Caco-2 (cell line): ENCODE measurements around the gene RCBTB1. TPM values are rescaled to one million over a fixed set of nuclear protein-coding genes. Genes with fewer than 3 reads are reported as not detected.
"Not testable (repeated sequence)": the region's sequence is repeated elsewhere in the genome, so short reads cannot be mapped to it uniquely, and the experiment has no call there.

Experiments
- BruUV-seq: library from RNA; stranded (reverse); fragments of 400-500 nt; replicated peaks from 2 replicates; lab custom pipeline; 2021; lab: Mats Ljungman, UMichigan
- CTCF ChIA-PET: fragments of 300-600 bp; sonication (Branson Sonifier 250); formaldehyde crosslinking; loops from one replicate; lab custom pipeline; 2022; ENCODE audit warnings: antibody characterized with exemption; lab: Charles Lee
- POLR2A ChIA-PET: fragments of 300-600 bp; sonication (Branson Sonifier 250); formaldehyde crosslinking; loops from one replicate; lab custom pipeline; 2022; ENCODE audit warnings: antibody characterized with exemption; lab: Charles Lee
- DNase-seq, 2 experiments: peaks; one replicate each; pipeline versions ENCODE4 v3.0.0 to v3.0.0-alpha.2; 2020 to 2022
- H3K27me3 ChIP-seq: replicated peaks from 2 replicates; pipeline ENCODE4 v1.6.0; 2011; ENCODE audit warnings: low read length; ENCODE audit not compliant: control insufficient read depth, insufficient read depth
- H3K36me3 ChIP-seq: 2 replicates; pipeline ENCODE4 v1.5.1; 2011; ENCODE audit warnings: low read length; ENCODE audit not compliant: control insufficient read depth, insufficient read depth
- H3K4me1 ChIP-seq: fragments of 250-450 bp; sonication (Bioruptor Pico); 2 replicates; pipeline ENCODE4 v1.5.1; 2020; ENCODE audit warnings: mild to moderate bottlenecking
- H3K4me3 ChIP-seq: 2 replicates; pipeline ENCODE4 v1.5.1; 2011; ENCODE audit warnings: low read depth, mild to moderate bottlenecking, control low read depth, low read length
- H3K9me3 ChIP-seq: fragments of 250-450 bp; sonication (Bioruptor Pico); 2 replicates; pipeline ENCODE4 v1.5.1; 2020; ENCODE audit warnings: mild to moderate bottlenecking, moderate library complexity
- H3K27ac Mint-ChIP-seq: one replicate; pipeline ENCODE4 v1.8.0; 2022; ENCODE audit warnings: mixed read lengths; ENCODE audit not compliant: unreplicated experiment
- H3K27me3 Mint-ChIP-seq: one replicate; pipeline ENCODE4 v1.8.0; 2022; ENCODE audit warnings: mixed read lengths; ENCODE audit not compliant: insufficient read depth, unreplicated experiment
- H3K36me3 Mint-ChIP-seq: one replicate; pipeline ENCODE4 v1.8.0; 2022; ENCODE audit warnings: mild to moderate bottlenecking, mixed read lengths; ENCODE audit not compliant: insufficient read depth, unreplicated experiment
- H3K4me1 Mint-ChIP-seq: one replicate; pipeline ENCODE4 v1.8.0; 2022; ENCODE audit warnings: low read depth, mixed read lengths; ENCODE audit not compliant: unreplicated experiment
- H3K4me3 Mint-ChIP-seq: one replicate; pipeline ENCODE4 v1.8.0; 2022; ENCODE audit warnings: mild to moderate bottlenecking, moderate library complexity, mixed read lengths; ENCODE audit not compliant: unreplicated experiment
- H3K9me3 Mint-ChIP-seq: one replicate; pipeline ENCODE4 v1.8.0; 2022; ENCODE audit warnings: mixed read lengths; ENCODE audit not compliant: unreplicated experiment
- intact Hi-C: fragments of 100-400 bp; cut with micrococcal nuclease; formaldehyde crosslinking; loops from one replicate; pipeline ENCODE4 v1.10.0; 2022; ENCODE audit not compliant: unreplicated experiment
- total RNA-seq: library from RNA; stranded (reverse); gene quantifications from 2 replicates; pipeline ENCODE4 v1.2.3, GENCODE V29; 2022
- TF ChIP-seq, protein P1 (sequence below), 2 experiments: fragments of 200-600 bp in 1 of 2; IDR thresholded peaks; 1 replicate in 1 of 2; 2 replicates in 1 of 2; pipeline versions ENCODE4 v1.5.1 to v1.8.0; 2011 to 2022; ENCODE audit warnings: antibody characterized with exemption in 1 of 2, control low read depth in 1 of 2, inconsistent platforms in 1 of 2, low read depth in 1 of 2, low read length in 1 of 2, mild to moderate bottlenecking in 1 of 2, moderate library complexity in 1 of 2; ENCODE audit not compliant: insufficient read depth in 1 of 2, severe bottlenecking in 1 of 2, unreplicated experiment in 1 of 2

RCBTB1 gene
- total RNA-seq, 1 experiment from 2014 or later = 25.7 TPM

DNA sequence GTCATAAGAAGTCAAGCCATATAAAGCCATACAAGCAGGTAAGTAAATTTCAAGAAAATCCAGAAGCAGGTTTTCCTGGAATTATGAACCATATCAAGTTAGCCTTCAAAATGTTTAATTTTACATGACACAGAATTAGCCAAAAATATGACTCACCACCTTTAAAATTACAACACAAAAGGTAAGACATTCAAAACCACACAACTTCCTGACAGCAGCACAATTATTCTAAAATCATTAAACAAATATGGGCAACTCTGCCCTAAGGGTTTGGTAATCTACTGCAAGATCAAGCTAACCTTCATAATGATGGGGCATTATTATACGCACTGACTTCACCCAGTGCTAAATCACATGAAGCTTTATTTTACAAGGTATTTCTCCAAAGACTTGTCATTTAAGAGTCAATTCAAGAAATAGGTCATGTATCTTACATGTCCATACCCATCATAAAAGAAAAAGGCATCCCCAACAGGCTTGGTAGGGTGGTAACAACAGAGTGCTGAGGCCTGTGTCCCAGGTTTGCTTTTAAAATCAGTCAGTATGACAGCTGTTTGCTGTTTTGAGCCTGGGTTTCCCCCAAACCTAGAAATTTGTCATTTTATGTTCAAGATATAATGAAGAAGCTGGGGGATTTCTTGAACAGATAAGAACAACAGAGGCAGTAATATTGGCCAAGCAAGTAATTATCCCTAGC lies 15.2 kb downstream of the RCBTB1 start:
- Histone ChIP-seq H3K4me3 (no peak overlapping the region), H3K36me3 (no peaks in the 10 kb centered on the region), H3K27me3 (no peaks in the 10 kb centered on the region), H3K9me3 (no peaks in the 10 kb centered on the region), H3K4me1 (no peaks in the 10 kb centered on the region)
- intact Hi-C loops = no loop called here
- ChIA-PET POLR2A (no interaction called here), CTCF (no interaction called here)
- H3K4me1 Mint-ChIP-seq = no peaks in the 10 kb centered on the region
- TF ChIP-seq, protein P1, sequence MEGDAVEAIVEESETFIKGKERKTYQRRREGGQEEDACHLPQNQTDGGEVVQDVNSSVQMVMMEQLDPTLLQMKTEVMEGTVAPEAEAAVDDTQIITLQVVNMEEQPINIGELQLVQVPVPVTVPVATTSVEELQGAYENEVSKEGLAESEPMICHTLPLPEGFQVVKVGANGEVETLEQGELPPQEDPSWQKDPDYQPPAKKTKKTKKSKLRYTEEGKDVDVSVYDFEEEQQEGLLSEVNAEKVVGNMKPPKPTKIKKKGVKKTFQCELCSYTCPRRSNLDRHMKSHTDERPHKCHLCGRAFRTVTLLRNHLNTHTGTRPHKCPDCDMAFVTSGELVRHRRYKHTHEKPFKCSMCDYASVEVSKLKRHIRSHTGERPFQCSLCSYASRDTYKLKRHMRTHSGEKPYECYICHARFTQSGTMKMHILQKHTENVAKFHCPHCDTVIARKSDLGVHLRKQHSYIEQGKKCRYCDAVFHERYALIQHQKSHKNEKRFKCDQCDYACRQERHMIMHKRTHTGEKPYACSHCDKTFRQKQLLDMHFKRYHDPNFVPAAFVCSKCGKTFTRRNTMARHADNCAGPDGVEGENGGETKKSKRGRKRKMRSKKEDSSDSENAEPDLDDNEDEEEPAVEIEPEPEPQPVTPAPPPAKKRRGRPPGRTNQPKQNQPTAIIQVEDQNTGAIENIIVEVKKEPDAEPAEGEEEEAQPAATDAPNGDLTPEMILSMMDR (IDR thresholded peaks at IDR 0.05; ENCODE audit: insufficient read depth in 1 of 2, low read depth in 1 of 2, low read length in 1 of 2, severe bottlenecking in 1 of 2, unreplicated experiment in 1 of 2) = no peak
- no peaks in the 10 kb centered on the region for H3K9me3 Mint-ChIP-seq
- peaks cover 22% of the 10 kb centered on the region for H3K36me3 Mint-ChIP-seq
- no peak overlapping the region for H3K4me3 Mint-ChIP-seq
- no peak overlapping the region for H3K27ac Mint-ChIP-seq
- BruUV-seq = no TSS peak
- H3K27me3 Mint-ChIP-seq = no peaks in the 10 kb centered on the region
- no peak for DNase-seq

DNA sequence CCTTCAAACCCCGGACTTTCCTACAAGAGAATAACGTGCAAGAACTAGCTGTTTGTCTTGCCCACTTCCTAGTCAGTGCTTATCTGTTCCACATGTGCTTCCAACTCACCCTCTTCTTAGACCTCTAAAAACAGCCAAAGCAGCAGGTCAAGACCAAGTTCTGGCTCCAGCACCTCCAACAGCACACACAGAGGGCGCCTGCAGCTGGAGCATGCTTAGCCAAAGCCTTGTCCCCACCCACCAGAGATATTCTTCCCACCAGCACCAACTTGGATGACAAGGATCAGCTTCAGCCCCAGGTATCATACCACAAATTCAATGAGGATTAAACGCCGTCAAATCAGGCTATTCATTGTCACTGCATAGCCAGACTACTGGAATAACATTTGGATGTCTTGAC lies 17.9 kb downstream of the RCBTB1 start:
- ChIA-PET CTCF (no interaction called here), POLR2A (no interaction called here)
- TF ChIP-seq, protein P1 (IDR thresholded peaks at IDR 0.05; ENCODE audit: insufficient read depth in 1 of 2, low read depth in 1 of 2, low read length in 1 of 2, severe bottlenecking in 1 of 2, unreplicated experiment in 1 of 2) = no peak
- H3K36me3 Mint-ChIP-seq = peaks cover 30% of the 10 kb centered on the region
- no peak overlapping the region for H3K27ac Mint-ChIP-seq
- BruUV-seq = no TSS peak
- H3K27me3 ChIP-seq = no peaks in the 10 kb centered on the region
- no peak overlapping the region for H3K4me3 ChIP-seq
- DNase-seq = no peak
- H3K4me1 Mint-ChIP-seq = no peaks in the 10 kb centered on the region
- H3K27me3 Mint-ChIP-seq = no peaks in the 10 kb centered on the region
- no peaks in the 10 kb centered on the region for H3K4me1 ChIP-seq
- H3K4me3 Mint-ChIP-seq = no peak overlapping the region
- no peaks in the 10 kb centered on the region for H3K9me3 ChIP-seq
- intact Hi-C loops = no loop called here
- no peaks in the 10 kb centered on the region for H3K36me3 ChIP-seq
- H3K9me3 Mint-ChIP-seq = no peaks in the 10 kb centered on the region

DNA sequence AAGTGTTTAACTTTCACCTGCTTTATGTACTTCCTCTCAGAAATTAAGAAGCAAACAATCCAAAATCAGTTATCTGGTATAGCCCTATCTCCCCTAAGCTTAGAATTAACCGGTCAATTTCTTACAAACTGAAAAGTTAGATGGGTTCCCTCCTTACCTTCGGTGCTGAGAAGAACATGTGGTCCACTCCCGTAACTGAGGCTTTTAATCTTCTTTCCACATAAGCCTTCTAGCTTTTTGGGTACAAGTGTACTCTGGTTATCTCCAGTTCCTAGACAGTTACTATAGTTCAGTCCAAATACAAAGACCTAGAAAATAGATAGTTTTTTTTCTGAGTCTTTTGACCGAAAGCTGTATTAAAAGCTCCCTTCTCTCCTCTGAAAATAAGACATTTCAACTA lies 18.9 kb downstream of the RCBTB1 start:
- CTCF ChIA-PET = no interaction called here
- H3K9me3 ChIP-seq = no peaks in the 10 kb centered on the region
- no TSS peak for BruUV-seq
- POLR2A ChIA-PET = no interaction called here
- H3K9me3 Mint-ChIP-seq = no peaks in the 10 kb centered on the region
- no peaks in the 10 kb centered on the region for H3K36me3 ChIP-seq
- H3K36me3 Mint-ChIP-seq = peaks cover 30% of the 10 kb centered on the region
- H3K4me1 ChIP-seq = peaks cover under 1% of the 10 kb centered on the region
- intact Hi-C loops = no loop called here
- no peaks in the 10 kb centered on the region for H3K27me3 ChIP-seq
- H3K4me3 Mint-ChIP-seq = no peak overlapping the region
- H3K4me1 Mint-ChIP-seq = peaks cover under 1% of the 10 kb centered on the region
- H3K27me3 Mint-ChIP-seq = no peaks in the 10 kb centered on the region
- TF ChIP-seq, protein P1 (IDR thresholded peaks at IDR 0.05; ENCODE audit: insufficient read depth in 1 of 2, low read depth in 1 of 2, low read length in 1 of 2, severe bottlenecking in 1 of 2, unreplicated experiment in 1 of 2) = no peak
- no peak for DNase-seq
- H3K4me3 ChIP-seq = no peak overlapping the region
- no peak overlapping the region for H3K27ac Mint-ChIP-seq

DNA sequence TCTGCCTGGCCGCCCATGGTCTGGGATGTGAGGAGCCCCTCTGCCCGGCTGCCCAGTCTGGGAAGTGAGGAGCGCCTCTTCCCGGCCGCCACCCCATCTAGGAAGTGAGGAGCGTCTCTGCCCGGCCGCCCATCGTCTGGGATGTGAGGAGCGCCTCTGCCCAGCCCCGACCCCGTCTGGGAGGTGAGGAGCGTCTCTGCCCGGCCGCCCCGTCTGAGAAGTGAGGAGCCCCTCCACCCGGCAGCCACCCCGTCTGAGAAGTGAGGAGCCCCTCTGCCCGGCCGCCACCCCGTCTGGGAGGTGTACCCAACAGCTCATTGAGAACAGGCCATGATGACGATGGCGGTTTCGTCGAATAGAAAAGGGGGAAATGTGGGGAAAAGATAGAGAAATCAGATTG lies 19.9 kb downstream of the RCBTB1 start:
- POLR2A ChIA-PET, H3K4me3 Mint-ChIP-seq: not testable (repeated sequence)
- H3K36me3 Mint-ChIP-seq = peaks cover 35% of the 10 kb centered on the region

More for the DNA sequence above, 19.9 kb downstream of the RCBTB1 start:
- CTCF ChIA-PET, H3K27me3 ChIP-seq, DNase-seq, H3K9me3 Mint-ChIP-seq, intact Hi-C loops, BruUV-seq, H3K27me3 Mint-ChIP-seq, H3K4me3 ChIP-seq, H3K27ac Mint-ChIP-seq, H3K36me3 ChIP-seq, H3K9me3 ChIP-seq: not testable (repeated sequence)
- H3K4me1 Mint-ChIP-seq = peaks cover 10% of the 10 kb centered on the region
- peaks cover 11% of the 10 kb centered on the region for H3K4me1 ChIP-seq
